Left cardiac atrium (tissue), 4 donors: ENCODE results near the gene DNAJB13. TPM values are rescaled to one million over a fixed set of nuclear protein-coding genes. Genes with fewer than 3 reads are reported as not detected.
"Not testable (repeated sequence)": the region's sequence is repeated elsewhere in the genome, so short reads cannot be mapped to it uniquely, and the experiment has no call there.

Experiments used
- ATAC-seq, 2 donors: fragments of 200-7000 bp; cut with Tn5 transposase; one replicate each; pipeline ENCODE4 v1.9.1; 2020; ENCODE audit warnings: mild to moderate bottlenecking in 2 of 2, moderate library complexity in 2 of 2
- DNase-seq: peaks from one replicate; pipeline ENCODE4 v3.0.0-alpha.2; 2020
- intact Hi-C, 2 donors: fragments of 100-400 bp; cut with DNase I; formaldehyde crosslinking; loops; one replicate each; pipeline versions ENCODE4 v1.14.1 to v1.15.1; 2022 to 2023
- long read RNA-seq: library from polyadenylated mRNA; unstranded; transcript quantifications from one replicate; pipeline ENCODE4 v2.0.0, GENCODE V29; 2021
- total RNA-seq, 2 donors: library from RNA; stranded (reverse); fragmentation: NEBNext Ultra II Directional; extraction: Animal tissue kit (Norgen Biotek cat#: 25700); gene quantifications; one replicate each; pipeline ENCODE4 v1.2.1, GENCODE V29; 2021
- donor health status: DM: no; HTN: yes; CAD: no.
- donor health status: DM: no; HTN: yes; CAD: no; lungs with severe emphysema.
- donor health status: DM: yes; HTN: yes; CAD: no.
- donor health status: Dilated cardiomyopathy.

The DNAJB13 gene, protein sequence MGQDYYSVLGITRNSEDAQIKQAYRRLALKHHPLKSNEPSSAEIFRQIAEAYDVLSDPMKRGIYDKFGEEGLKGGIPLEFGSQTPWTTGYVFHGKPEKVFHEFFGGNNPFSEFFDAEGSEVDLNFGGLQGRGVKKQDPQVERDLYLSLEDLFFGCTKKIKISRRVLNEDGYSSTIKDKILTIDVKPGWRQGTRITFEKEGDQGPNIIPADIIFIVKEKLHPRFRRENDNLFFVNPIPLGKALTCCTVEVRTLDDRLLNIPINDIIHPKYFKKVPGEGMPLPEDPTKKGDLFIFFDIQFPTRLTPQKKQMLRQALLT
- total RNA-seq = not detected
- long read RNA-seq = 0 reads

DNA sequence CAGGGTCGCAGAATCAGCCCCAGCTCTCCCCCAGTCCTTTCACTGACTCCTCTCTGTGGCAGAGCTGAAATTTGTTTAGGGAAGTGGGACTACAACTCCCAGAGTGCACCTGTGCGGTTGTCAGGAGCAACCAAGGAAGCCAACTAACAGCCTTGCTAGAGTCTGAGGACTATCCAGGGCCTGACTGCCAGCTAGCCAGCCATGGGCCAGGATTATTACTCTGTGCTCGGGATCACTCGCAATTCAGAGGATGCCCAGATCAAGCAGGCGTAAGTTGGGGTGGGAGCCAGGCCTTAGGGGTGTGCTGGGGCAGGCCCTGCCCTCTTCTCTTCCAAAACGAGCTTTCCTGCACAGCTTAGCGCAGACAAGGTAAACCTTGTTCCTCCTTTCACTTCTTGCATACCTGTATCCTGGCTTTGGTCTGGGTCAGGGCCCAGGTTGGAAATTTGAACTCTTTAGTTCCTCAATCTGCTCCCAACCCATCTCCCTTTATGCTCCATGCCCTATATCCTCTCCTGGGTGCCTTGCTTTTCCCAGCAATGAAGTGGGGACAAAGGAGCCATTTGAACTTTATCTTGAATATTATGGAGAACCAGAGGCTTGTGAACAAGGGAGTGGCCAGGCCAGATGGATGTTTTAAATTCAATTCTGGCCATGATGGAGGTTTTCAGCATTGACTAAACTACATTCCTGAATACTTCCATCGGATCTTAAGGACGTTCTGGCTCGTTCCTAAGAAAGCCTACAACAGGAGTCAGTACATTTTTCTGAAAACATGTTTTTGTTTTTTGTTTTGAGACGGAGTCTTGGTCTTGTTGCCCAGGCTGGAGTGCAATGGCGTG is at the start of gene DNAJB13:
Gene DNAJB13, plus strand, starts transcription at position 158 of the 842 bp plus-strand sequence. Its CDS starts 44 bp downstream, at position 202.
- intact Hi-C loops = no loop called here
- DNase-seq = no peak
- peak; percentile 51 to 59 for ATAC-seq

DNA sequence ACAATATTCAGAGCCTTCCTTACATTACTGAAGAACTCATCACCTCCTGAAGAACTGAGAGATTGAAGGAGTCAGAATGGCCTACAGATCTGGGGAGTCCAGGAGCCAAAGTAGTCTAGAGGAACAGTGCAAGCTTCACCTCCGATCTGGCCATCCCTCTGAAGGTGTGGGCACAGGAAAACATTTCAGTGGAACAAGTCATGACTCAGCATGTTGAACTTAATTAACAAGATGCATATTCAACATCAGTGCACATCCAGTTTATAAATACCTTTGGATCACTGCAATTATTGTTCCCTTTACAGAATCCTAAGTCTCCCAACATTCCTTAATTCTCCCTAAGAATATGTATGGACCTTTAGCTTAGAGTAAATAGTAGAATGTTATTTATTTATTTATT is 48.5 kb upstream of the DNAJB13 start:
- DNase-seq (no peak), ATAC-seq (no peak)
- intact Hi-C loops = no loop called here

DNA sequence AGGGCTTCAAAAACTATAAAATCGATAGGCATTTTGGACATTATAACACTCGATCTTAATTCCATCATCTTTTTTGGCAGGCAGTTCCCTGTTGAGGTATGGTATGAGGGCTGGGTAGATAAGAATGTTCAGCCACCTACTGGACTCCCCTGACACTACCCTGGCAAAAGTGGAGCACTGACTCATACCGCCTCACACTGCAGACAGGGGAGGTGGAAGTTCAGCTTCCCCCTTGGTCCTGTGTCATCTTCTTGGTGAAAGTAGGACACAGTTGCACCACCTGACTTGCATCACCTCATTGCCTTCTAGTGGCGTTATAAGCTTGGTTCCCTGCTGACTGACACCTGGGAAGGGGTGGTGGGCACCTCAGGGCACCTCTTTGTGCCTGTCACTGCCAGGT is 43.6 kb upstream of the DNAJB13 start:
- peak; percentile 25 for DNase-seq
- intact Hi-C loops = no loop called here
- peak; percentile 78 to 99 for ATAC-seq

- ATAC-seq (no peak), DNase-seq (no peak)
- intact Hi-C loops = no loop called here
These were observed 38.8 kb upstream of the DNAJB13 start for GRCh38 chr11:73912026-73912425.

- DNase-seq (no peak), ATAC-seq (no peak)
- intact Hi-C loops = no loop called here
These were observed 37.4 kb upstream of the DNAJB13 start for GRCh38 chr11:73913472-73913871.

DNA sequence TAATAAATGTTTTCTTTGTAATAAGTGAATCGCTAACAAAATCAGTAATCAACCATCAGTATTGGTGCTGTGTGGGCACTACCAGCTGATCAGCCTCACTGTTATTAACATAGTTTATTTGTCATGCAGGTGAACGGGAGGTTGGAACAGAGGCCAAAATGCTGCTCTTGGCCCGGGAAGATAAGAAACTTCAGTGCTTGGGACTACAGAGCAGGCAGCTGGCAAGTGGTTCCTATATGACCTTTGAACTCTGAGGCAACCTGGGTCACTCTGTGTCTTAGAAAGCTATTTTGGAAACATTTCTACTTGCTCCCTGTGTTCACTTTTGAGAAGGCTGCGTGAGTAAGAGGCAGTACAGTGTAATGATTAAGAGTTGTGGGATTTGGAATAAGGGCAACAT is 36.5 kb upstream of the DNAJB13 start:
- no peak for ATAC-seq
- intact Hi-C loops = no loop called here
- no peak for DNase-seq

GRCh38 chr11:73916435-73916834 is 34.4 kb upstream of the DNAJB13 start:
- intact Hi-C loops = no loop called here
- DNase-seq (no peak), ATAC-seq (peak in 1 of 2 donors; percentile 79)

DNA sequence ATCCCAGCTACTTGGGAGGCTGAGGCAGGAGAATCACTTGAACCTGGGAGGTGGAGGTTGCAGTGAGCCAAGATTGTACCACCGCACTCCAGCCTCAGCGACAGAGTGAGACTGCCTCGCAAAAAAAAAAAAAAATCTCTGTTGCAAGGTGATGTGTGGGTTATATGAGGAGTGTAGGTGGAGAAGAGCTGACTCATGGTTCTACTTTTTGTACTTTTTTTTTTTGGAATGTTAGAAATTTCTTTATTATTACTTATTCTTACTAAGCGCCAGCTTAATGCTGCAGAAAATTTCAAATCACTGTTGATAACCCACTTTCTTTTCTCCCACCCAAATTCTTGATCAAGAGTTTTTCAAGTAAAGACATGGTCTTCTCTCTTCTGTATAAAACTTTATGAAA is 29.6 kb upstream of the DNAJB13 start:
- intact Hi-C loops = no loop called here

GRCh38 chr11:73929388-73929787 is 21.4 kb upstream of the DNAJB13 start:
- ATAC-seq (no peak), DNase-seq (no peak)
- intact Hi-C loops = loop anchor here in 1 of 2 donors (5.0 kb wide), 1 partner anchor 252 kb away; no protein-coding TSS in a partner anchor

More for the DNA sequence above, 29.6 kb upstream of the DNAJB13 start:
- no peak for DNase-seq
- ATAC-seq = no peak

- peak; percentile 77 to 89 for ATAC-seq
- intact Hi-C loops = no loop called here
- DNase-seq = no peak
These were observed 19.7 kb upstream of the DNAJB13 start for GRCh38 chr11:73931039-73931645.

- ATAC-seq = no peak
- intact Hi-C loops = no loop called here
- no peak for DNase-seq
These were observed 18.9 kb upstream of the DNAJB13 start for GRCh38 chr11:73931951-73932350.

DNA sequence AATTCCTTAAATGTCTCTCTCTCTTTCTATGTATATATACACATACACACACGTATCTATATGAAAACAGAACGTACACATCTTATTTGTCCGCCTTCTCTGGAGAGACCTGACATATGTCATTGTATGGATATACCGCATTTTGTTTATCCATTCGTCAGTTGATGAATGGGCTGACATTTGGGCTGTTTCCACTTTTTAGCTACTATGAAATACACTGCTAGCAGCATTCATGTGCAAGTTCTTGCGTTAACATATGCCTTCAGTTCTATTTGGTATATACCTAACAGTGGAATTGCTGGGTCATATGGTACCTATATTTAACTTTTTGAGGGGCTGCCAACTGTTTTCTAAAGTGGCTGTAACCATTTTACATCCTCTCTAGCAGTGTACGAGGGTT is 18.0 kb upstream of the DNAJB13 start:
- DNase-seq (no peak), ATAC-seq (no peak)
- intact Hi-C loops = no loop called here

DNA sequence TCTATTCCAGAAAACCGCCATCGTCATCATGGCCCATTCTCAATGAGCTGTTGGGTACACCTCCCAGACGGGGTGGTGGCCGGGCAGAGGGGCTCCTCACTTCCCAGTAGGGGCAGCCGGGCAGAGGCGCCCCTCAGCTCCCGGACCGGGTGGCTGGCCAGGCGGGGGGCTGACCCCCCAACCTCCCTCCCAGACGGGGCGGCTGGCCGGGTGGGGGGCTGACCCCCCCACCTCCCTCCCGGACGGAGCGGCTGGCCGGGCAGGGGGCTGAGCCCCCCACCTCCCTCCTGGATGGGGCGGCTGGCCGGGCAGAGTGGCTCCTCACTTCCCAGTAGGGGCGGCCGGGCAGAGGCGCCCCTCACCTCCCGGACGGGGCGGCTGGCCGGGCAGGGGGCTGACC is 14.8 kb upstream of the DNAJB13 start:
- intact Hi-C loops, DNase-seq, ATAC-seq: not testable (repeated sequence)

DNA sequence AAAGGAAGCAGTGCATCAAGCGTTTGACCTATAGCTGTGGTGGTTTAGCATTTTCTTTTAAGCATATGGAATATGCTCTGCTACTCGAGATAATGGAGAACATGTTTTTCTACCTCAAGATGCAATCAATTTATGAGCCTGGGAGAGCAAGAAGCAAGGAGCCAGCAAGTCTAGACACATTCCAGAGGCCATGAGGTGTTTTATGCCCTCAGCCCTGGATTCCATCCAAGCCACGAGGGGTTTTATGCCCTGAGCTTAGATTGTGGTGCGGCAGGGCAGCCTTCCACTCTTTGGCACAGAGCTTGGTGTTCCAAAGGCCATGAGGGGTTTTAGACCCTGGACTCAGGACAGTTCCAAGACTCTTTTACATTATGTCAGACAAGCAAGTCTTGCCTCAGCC is 11.7 kb upstream of the DNAJB13 start:
- ATAC-seq = no peak
- DNase-seq = no peak
- intact Hi-C loops = no loop called here

DNA sequence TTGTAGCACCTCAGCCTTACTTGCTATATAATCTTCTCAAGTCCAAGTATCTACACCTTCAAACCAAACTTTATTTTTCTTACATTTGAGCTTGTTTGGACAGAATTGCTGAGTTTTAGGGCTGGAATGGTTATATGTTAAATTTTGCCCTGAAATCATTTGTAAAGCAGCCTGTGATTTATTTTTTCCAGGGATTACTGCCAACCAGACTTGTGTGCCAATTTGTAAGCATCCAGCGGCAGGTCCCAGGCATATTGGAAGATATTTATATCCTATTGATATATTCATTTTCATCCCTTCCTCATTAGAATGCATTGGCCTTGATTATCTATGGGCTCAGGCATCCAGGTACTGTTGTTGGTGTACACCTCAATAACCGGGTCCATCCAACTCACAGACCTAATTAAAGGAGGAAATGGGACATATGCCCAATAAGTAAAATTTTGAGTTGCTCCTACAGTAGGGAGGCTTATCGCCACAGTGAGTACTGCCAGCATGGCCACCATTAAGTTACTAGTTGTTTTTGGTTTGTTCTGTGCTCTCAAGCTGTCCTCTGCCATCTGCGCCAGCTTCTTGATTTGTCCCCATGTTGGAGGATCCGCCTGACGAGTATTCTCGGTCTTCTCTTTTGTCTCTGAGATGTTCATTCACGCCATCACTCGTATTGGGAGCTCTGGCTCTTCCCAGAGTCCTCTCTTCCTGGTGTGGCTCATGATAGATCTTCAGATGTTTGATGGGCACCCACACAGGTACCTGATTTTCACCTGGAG is 9.8 kb upstream of the DNAJB13 start:
- no peak for DNase-seq
- ATAC-seq = no peak
- intact Hi-C loops = no loop called here

GRCh38 chr11:73942010-73942409 is 8.8 kb upstream of the DNAJB13 start:
- intact Hi-C loops = no loop called here
- ATAC-seq = no peak
- no peak for DNase-seq

DNA sequence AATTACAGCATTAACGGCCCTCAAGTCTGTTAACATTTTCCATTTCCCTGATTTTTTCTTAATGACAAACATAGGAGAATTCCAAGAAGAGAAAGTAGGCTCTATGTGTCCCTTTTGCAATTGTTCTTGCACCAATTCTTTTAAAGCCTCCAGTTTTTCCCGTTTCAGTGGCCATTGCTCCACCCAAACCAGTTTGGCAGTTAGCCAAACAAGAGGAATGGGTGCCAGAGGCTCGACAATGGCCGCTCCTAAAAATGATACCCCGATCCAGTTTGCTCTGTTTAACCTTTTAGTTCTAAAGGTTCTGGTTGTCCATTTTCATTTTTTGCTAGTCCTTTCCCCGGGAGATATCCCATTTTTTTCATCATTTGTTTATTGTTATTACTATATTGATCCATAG is 6.7 kb upstream of the DNAJB13 start:
- DNase-seq (no peak), ATAC-seq (no peak)
- intact Hi-C loops = no loop called here

DNA sequence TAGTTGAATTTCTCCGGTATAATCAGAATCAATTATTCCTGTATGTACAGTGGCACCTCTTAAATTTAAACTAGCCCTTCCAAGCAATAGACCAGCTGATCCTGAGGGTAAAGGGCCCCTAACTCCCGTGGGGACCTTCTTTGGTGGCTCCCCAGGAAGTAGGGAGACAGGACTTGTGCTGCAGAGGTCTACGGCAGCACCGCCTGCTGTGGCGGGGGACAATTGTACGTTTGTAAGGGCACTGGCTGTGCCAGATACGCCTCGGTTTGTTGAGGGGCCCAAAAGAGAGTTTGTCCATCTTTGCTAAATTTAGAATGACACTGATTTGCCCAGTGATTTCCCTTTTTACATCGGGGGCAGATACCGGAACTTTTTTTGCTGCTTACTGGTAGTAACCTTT is 5.9 kb upstream of the DNAJB13 start:
- intact Hi-C loops = no loop called here
- no peak for ATAC-seq
- no peak for DNase-seq

GRCh38 chr11:73945396-73945795 is 5.4 kb upstream of the DNAJB13 start:
- intact Hi-C loops = no loop called here
- ATAC-seq (no peak), DNase-seq (no peak)
